Fibroblast of mammary gland (primary cell): ENCODE measurements around the gene BEGAIN.
A peak's percentile ranks its signal among the peaks of the same experiment; 100 is the strongest.

Experiments used
- DNase-seq: peaks from one replicate; pipeline ENCODE4 v3.0.0-alpha.2; 2010; ENCODE audit warnings: low read depth
- H3K4me3 ChIP-seq: 2 replicates; pipeline ENCODE4 v1.5.1; 2011; ENCODE audit warnings: low read depth, mild to moderate bottlenecking, low read length, moderate library complexity; ENCODE audit not compliant: control insufficient read depth
- TF ChIP-seq, protein P1 (sequence below): conservative IDR thresholded peaks from 2 replicates; pipeline ENCODE4 v1.5.1; 2011; ENCODE audit warnings: low read depth, low read length, inconsistent platforms; ENCODE audit not compliant: control insufficient read depth, insufficient read depth

BEGAIN gene

DNA sequence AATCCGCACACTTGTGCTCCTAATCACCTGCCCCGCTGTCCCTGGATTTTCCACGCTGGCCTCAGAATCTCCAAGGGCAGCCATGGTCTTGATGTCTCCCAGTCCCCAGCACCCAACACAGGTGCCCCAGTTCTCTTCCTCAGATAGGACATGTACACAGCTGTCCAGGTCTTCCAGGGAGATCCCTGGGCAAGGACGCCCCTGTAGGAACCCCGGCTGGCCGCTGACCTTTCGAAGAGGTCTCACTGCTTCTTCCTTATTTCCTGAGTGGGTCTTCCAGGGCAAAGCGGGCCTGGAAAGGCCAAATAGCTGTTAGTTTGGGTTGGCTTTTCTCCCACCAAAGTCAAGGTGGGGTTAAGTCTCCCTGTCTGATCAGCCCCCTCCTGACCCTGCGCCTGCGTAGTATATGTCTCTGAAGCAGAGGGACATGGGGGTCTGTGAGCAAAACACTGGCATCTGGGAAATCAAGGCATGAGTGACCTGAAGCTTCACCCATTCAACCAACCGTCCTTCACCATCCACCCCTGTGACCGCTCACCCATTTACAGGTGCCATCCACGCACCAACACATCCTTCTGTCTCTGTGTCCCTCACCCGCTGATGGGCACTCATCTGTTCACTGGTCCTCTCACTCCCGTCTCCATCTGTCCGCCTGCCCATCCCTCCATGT lies 4.6 kb downstream of the BEGAIN start:
- DNase-seq = no peak
- no peak overlapping the region for H3K4me3 ChIP-seq
- TF ChIP-seq, protein P1, sequence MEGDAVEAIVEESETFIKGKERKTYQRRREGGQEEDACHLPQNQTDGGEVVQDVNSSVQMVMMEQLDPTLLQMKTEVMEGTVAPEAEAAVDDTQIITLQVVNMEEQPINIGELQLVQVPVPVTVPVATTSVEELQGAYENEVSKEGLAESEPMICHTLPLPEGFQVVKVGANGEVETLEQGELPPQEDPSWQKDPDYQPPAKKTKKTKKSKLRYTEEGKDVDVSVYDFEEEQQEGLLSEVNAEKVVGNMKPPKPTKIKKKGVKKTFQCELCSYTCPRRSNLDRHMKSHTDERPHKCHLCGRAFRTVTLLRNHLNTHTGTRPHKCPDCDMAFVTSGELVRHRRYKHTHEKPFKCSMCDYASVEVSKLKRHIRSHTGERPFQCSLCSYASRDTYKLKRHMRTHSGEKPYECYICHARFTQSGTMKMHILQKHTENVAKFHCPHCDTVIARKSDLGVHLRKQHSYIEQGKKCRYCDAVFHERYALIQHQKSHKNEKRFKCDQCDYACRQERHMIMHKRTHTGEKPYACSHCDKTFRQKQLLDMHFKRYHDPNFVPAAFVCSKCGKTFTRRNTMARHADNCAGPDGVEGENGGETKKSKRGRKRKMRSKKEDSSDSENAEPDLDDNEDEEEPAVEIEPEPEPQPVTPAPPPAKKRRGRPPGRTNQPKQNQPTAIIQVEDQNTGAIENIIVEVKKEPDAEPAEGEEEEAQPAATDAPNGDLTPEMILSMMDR = no peak

DNA sequence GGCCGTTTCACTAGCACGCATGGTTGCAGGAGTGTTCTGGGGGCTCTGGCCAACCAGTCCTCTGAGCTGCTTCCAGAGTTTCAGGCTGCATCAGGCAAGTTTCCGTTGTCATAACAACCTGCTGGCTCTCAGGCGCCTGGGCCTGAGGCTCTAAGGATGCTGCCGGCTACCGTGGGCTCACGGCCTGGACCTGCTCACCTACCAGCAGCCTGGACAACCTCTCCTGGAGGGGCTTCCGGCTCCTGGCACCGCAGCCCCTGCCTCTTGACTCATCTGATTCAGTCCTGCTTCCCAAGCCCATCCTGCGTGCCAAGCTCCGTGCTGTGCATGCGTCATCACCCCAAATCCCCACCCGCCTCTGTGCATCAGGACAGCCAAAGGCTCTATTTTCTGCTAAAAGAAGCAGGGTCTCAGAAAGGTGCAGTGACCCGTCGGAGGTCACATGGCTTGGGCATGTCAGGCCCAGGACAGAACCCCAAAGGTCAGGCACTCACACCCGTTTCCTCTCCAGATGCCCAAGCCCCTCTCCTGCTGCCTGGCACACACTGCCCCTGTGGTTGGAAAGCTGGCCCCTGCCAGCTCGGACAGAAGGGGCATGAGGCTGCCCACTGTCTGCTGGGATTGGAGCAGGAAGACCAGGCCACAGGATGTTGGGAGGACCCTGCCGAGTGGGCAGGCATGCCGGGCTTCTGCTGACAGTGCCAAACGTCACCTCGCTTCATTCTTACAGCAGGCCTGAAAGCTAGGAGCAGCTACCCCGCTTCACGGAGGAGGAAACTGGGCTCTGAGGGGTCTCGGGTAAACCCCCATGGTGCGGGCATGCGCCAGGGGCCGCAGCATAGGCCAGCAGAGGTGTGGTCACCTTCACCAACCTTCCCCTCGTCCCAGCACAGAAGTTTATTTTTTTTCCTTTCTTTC lies 5.7 kb downstream of the BEGAIN start:
- peak; percentile 4 for DNase-seq
- no peak overlapping the region for H3K4me3 ChIP-seq
- TF ChIP-seq, protein P1 = no peak

DNA sequence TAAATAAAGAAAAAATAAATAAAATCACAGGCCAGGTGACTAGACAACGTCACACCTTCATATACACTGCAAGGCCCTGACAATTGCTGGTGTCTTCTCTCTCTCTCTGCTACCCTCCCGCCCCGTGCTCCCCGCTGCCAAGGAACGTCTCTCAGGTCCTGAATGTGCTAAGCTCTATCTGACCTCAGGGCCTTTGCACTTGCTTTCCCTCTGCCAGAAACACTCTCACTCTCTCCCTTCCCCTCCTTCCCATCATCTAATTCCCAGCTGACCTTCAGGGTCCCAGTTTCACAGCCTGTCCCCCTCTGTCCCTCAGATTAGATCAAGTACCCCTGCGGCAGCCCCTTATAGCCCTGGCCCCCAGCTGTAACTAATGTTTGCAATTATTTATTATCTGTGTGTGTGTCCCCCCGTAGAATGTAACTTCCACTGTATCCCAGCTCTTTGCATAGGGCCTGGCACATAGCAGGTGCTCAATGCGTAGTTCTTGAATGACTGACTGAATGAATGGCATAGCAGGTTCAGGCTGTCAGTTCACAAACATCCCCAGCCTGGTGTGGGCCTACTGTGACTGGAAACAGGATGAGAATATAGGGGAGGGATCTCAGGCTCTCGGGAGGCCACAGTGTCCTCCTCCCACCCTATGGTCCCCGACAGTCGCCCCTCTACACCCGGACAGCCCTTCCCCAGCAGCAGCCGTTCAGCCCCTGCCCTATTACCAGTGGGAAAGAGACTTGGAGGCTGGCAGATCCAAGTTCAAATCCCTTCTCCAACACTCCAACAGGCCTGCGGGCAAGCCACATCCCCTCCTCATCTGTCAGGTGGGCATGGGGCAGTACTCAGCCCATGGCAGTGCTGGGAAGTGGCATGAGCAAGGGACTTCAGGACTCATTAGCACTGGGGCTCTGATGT lies 6.6 kb downstream of the BEGAIN start:
- no peak overlapping the region for H3K4me3 ChIP-seq
- TF ChIP-seq, protein P1 = no peak
- no peak for DNase-seq

DNA sequence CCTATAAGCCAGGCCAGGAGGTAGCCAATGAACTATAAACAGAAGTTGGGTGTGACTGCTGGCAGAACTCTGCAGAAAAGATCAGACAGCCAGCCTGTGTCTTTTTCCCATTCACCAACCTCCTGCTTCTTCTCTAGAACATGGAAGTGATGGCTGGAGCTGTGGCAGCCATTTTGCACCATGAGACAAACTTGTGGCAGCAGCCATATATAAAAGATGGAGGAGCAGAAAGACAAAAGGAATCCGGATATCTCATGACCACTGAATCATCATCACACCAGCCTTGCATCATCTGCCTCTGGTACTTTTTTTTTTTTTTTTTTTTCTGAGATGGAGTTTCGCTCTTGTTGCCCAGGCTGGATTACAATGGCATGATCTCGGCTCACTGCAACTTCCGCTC lies 8.7 kb downstream of the BEGAIN start:
- TF ChIP-seq, protein P1 = no peak
- no peak overlapping the region for H3K4me3 ChIP-seq
- peak; percentile 64 for DNase-seq

DNA sequence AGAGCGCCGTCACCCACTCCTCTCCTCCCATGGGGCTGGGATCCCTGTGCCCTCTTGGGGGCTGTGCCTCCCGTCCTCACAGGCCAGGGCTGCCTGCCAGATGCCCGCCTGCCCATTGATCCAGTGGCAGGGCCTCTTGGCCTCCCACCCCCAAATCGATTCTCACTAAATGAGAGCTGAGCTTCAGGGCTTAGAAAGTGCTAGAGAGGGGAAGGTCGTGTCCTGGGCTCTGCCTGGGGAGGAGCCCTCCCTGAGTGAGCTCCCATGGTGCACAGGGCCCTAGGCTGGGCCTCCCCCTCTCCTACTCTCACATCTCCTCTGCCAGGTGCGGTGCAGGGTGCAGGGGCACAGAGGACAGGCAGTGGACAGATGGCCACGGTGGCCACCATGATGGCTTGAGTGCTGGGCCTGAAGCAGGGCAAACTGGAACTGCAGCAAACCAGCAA lies 9.2 kb downstream of the BEGAIN start:
- TF ChIP-seq, protein P1 = no peak
- no peak overlapping the region for H3K4me3 ChIP-seq
- no peak for DNase-seq

DNA sequence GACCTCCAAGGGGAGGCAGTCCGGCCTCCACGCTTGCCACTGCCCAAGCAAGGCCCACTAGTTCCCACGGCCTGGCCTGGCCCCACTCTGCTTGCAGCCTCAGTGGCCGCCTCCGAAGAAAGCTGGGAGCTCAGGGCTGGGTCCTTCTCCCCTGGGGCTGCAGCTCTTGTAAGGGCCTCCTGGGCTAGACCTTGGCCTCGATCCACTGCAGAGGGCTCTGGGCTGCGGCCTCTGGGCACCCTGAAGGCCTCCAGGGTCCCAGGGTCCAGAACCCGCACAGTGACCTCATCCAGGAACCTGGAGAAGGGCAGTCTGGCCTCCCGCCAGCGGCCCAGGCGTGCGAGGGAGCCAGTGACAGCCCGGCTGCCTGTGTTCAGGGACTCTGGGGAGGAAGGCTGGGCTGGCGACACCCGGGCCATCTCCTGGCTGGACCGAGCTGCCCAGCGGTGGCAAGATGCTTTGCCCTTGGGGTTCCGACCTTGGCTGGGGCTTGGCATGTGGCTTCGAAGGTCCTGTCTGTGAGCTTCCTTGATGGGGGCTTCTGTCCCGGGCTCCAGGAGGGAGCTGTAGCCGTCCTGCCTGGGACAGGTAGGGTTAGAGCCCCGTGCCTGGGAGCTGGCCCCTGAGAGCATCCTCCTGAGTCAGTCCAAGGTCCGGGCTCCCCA lies 9.8 kb downstream of the BEGAIN start:
- TF ChIP-seq, protein P1 = no peak
- no peak overlapping the region for H3K4me3 ChIP-seq
- DNase-seq = no peak
